ENCODE results near the gene PACSIN1. TPM values are rescaled to one million over a fixed set of nuclear protein-coding genes. Genes with fewer than 3 reads are reported as not detected.

The PACSIN1 gene
- total RNA-seq, 4 donors from 2014 or later: not detected

DNA sequence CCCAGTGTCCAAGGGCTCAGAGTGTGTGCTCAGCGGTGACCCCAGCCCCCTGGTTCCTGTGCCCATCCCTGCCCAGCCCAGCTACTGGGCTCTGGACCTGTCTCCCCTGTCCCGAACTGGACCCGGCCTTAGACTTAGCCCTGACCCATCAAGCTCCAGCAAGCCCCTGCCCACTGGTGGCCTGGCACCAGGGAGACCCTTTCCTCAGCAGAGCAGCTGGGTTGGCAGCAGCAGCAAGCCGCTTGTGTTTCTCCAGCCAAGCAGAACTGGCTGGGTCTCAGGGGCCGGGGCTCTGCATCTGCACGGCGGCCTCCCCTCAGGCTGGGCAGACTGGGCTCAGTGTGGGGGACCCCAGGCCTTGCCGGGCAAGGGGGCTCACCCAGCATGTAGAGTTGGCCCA is 89.5 kb downstream of the PACSIN1 start:
- peaks cover 0 to 4% (median 0%) of the 10 kb centered on the region in 3 donors for H3K4me1 ChIP-seq
- intact Hi-C loops (cut with DNase I): no loop called here
- H3K36me3 ChIP-seq: no peaks in the 10 kb centered on the region
- DNase-seq: no peak
- TF ChIP-seq POLR2A (IDR thresholded peaks at IDR 0.05): no peak
- TF ChIP-seq, protein P1, sequence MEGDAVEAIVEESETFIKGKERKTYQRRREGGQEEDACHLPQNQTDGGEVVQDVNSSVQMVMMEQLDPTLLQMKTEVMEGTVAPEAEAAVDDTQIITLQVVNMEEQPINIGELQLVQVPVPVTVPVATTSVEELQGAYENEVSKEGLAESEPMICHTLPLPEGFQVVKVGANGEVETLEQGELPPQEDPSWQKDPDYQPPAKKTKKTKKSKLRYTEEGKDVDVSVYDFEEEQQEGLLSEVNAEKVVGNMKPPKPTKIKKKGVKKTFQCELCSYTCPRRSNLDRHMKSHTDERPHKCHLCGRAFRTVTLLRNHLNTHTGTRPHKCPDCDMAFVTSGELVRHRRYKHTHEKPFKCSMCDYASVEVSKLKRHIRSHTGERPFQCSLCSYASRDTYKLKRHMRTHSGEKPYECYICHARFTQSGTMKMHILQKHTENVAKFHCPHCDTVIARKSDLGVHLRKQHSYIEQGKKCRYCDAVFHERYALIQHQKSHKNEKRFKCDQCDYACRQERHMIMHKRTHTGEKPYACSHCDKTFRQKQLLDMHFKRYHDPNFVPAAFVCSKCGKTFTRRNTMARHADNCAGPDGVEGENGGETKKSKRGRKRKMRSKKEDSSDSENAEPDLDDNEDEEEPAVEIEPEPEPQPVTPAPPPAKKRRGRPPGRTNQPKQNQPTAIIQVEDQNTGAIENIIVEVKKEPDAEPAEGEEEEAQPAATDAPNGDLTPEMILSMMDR (IDR thresholded peaks at IDR 0.05): no peak
- H3K4me3 ChIP-seq: peak overlapping the region in 1 of 4 donors; percentile 10
- H3K27ac ChIP-seq: no peak overlapping the region
- H3K9me3 ChIP-seq: peaks cover 0 to 9% (median 7%) of the 10 kb centered on the region in 3 donors
- 80% methylated on average over 1 of the region's 8 CpGs; no CpG with 5 or more reads in 1 of the 2 donors for WGBS, 2 donors
- H3K27me3 ChIP-seq: peaks cover 0 to 8% (median 0%) of the 10 kb centered on the region in 4 donors

DNA sequence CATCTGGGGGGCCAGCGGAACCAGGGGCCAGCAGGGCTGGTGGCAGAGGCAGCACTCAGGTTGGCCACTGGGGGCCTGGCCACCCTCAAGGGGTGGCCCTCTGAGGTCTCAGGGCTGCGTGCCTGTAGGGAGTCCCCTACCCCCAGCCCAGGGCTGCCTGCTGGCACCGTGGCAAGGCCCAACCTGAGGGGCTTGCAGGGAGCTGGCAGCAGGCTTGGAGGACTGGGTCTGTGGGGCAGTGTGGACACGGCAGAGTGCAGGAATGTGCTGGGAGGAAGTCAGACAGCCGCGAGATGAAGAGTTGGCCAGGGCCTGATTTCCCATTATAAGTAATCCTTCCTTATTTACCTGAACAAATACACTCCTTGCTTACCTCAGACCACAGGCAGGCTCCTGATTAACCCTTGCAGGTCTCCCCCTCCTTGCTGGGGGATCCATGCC is 90.2 kb downstream of the PACSIN1 start, which contains the start of gene SPDEF:
SPDEF (minus strand) TSS at position 299 of the 441 bp plus-strand sequence. CDS start 11,874 bp downstream, outside the sequence.
- no peak within 1 kb of the TSS for H3K27ac ChIP-seq
- 7 to 10% methylated on average over 2 to 3 of the region's 6 CpGs for WGBS, 2 donors
- no peak for DNase-seq

DNA sequence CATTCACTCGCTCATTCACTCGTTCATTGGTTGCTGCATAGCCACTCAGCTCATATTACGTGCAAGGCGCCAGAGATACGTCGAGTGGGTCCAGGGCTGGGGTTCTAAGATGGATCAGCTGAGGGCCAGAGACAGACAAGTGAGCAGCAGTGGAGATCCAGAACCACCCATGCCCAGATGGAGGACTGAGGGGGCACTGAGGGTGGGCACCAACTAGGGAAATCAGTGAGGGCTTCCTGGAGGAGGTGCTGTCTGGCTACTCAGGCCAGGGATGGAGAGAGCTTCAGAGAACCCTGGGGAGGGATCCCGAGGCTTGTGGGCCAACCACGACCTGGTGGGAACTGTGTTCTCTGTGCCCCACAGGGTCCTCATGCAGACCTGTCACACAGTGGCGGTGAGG is 90.6 kb downstream of the PACSIN1 start:
- Histone ChIP-seq H3K27me3 (peaks cover 0 to 8% (median 0%) of the 10 kb centered on the region in 4 donors), H3K36me3 (no peaks in the 10 kb centered on the region), H3K4me3 (no peak overlapping the region), H3K27ac (no peak overlapping the region), H3K4me1 (peaks cover 0 to 4% (median 0%) of the 10 kb centered on the region in 3 donors), H3K9me3 (peaks cover 0 to 9% (median 7%) of the 10 kb centered on the region in 3 donors)
- TF ChIP-seq, protein P1 (IDR thresholded peaks at IDR 0.05): no peak
- no peak for TF ChIP-seq POLR2A (IDR thresholded peaks at IDR 0.05)
- intact Hi-C loops (cut with DNase I): no loop called here
- WGBS, 2 donors: 77 to 86% methylated on average over 3 to 6 of the region's 9 CpGs
- no peak for DNase-seq

More for the DNA sequence above, 90.2 kb downstream of the PACSIN1 start, which contains the start of gene SPDEF:
- TF ChIP-seq POLR2A (IDR thresholded peaks at IDR 0.05): no peak
- TF ChIP-seq, protein P1 (IDR thresholded peaks at IDR 0.05): no peak
- Histone ChIP-seq H3K36me3 (no peaks in the 10 kb centered on the region), H3K4me1 (peaks cover 0 to 4% (median 0%) of the 10 kb centered on the region in 3 donors), H3K9me3 (peaks cover 0 to 9% (median 7%) of the 10 kb centered on the region in 3 donors), H3K4me3 (peak within 1 kb of the TSS in 1 of 4 donors; percentile 10), H3K27me3 (peaks cover 0 to 8% (median 0%) of the 10 kb centered on the region in 4 donors)
- intact Hi-C loops (cut with DNase I): no loop called here

DNA sequence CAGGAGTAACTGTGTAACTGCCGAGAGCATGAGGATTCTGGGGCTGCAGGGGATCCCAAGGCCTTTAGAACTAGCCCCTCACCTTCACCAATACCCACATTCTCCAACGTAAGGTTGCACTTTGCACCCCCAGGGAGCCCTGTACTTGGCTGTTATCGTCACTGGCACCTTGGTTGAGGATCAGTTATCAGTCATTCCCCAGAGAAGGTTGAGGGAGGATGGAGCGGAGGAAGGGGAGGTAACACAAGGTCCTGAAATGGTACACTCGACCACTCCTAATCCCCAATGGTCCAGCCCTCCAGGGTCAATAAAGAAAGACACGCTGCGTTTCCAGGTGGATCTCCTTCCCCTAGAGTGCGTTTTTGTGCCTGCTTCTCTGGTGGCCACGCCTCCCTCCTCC is 91.4 kb downstream of the PACSIN1 start:
- Histone ChIP-seq H3K9me3 (peaks cover 0 to 9% (median 7%) of the 10 kb centered on the region in 3 donors), H3K27ac (no peak overlapping the region), H3K4me3 (no peak overlapping the region), H3K36me3 (no peaks in the 10 kb centered on the region), H3K27me3 (peaks cover 0 to under 1% (median 0%) of the 10 kb centered on the region in 4 donors), H3K4me1 (peaks cover 0 to 4% (median 0%) of the 10 kb centered on the region in 3 donors)
- DNase-seq: no peak
- intact Hi-C loops (cut with DNase I): no loop called here
- 83 to 84% methylated on average over 8 of the region's 9 CpGs for WGBS, 2 donors
- no peak for TF ChIP-seq POLR2A (IDR thresholded peaks at IDR 0.05)
- TF ChIP-seq, protein P1 (IDR thresholded peaks at IDR 0.05): no peak

DNA sequence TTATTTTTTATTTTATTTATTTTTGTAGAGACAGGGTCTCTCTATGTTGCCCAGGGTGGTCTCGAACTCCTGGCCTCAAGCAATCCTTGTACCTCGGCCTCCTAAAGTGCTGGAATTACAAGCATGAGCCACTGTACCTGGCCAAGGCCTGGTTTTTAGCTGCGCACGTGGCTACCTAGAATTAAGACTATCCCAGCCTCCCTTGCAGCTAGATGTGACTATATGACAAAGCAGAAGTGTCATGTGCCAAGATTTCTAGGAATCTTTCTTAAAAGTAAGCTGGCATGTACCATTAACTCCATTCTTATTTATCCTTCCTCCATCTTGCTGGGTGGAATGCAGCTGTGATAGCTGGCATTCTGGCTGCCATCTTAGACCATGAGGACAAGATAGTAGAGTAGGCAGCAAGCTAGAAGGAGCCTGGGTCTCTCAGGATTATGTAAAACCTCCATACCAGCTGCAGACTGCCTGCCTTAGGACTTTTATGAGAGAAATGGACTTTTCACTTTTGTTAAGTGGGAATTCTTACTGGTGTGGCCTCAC is 92.4 kb downstream of the PACSIN1 start:
- intact Hi-C loops (cut with DNase I): no loop called here
- peaks cover 0 to 9% (median 7%) of the 10 kb centered on the region in 3 donors for H3K9me3 ChIP-seq
- 78 to 82% methylated on average over 4 of the region's 4 CpGs for WGBS, 2 donors

More for the DNA sequence above, 92.4 kb downstream of the PACSIN1 start:
- Histone ChIP-seq H3K27ac (no peak overlapping the region), H3K4me3 (no peak overlapping the region), H3K27me3 (peaks cover 0 to 6% (median 0%) of the 10 kb centered on the region in 4 donors), H3K4me1 (peaks cover 0 to 3% (median 0%) of the 10 kb centered on the region in 3 donors), H3K36me3 (no peaks in the 10 kb centered on the region)
- no peak for DNase-seq
- no peak for TF ChIP-seq POLR2A (IDR thresholded peaks at IDR 0.05)
- TF ChIP-seq, protein P1 (IDR thresholded peaks at IDR 0.05): no peak
